Hematopoietic multipotent progenitor cell (in vitro differentiated cells): ENCODE results near the gene F7. TPM values are rescaled to one million over a fixed set of nuclear protein-coding genes. Genes with fewer than 3 reads are reported as not detected.
"Not testable (repeated sequence)": the region's sequence is repeated elsewhere in the genome, so short reads cannot be mapped to it uniquely, and the experiment has no call there.

Source experiments
- DNase-seq, 3 donors: peaks; one replicate each; pipeline ENCODE4 v3.0.0-alpha.2; 2011 to 2015; ENCODE audit warnings: low read depth in 2 of 3, low spot score in 2 of 3
- total RNA-seq: library from RNA; depleted of rRNA; stranded (reverse); fragments of >200 nt; gene quantifications from one replicate; pipeline ENCODE4 v1.2.3, GENCODE V29; 2012

Gene F7
- 0.27 TPM for total RNA-seq

- DNase-seq = no peak
Measured at GRCh38 chr13:113105032-113105920, at the start of gene F7. TSS of gene F7 (plus strand) at chr13:113105791. CDS start at chr13:113105842, 51 bp downstream.

GRCh38 chr13:113057084-113057483 is 48.5 kb upstream of the F7 start:
- DNase-seq = no peak

- DNase-seq = not testable (repeated sequence)
Measured at GRCh38 chr13:113057559-113057958, 48.0 kb upstream of the F7 start.

- no peak for DNase-seq
Measured at GRCh38 chr13:113058129-113058987, 47.2 kb upstream of the F7 start.

GRCh38 chr13:113058988-113059850 is 46.4 kb upstream of the F7 start:
- DNase-seq = no peak

- DNase-seq = no peak
Measured at GRCh38 chr13:113059891-113060290, 45.7 kb upstream of the F7 start.

- DNase-seq = no peak
Measured at GRCh38 chr13:113060557-113061270, 44.9 kb upstream of the F7 start.

GRCh38 chr13:113061271-113061625 is 44.3 kb upstream of the F7 start:
- no peak for DNase-seq

- no peak for DNase-seq
Measured at GRCh38 chr13:113061796-113062425, 43.7 kb upstream of the F7 start.

GRCh38 chr13:113062691-113063090 is 42.9 kb upstream of the F7 start:
- no peak for DNase-seq

GRCh38 chr13:113063091-113063491 is 42.5 kb upstream of the F7 start:
- no peak for DNase-seq

GRCh38 chr13:113064000-113064533 is 41.5 kb upstream of the F7 start:
- no peak for DNase-seq

GRCh38 chr13:113064534-113065405 is 40.8 kb upstream of the F7 start:
- DNase-seq = no peak

- no peak for DNase-seq
Measured at GRCh38 chr13:113065406-113066141, 40.0 kb upstream of the F7 start.

GRCh38 chr13:113066142-113066455 is 39.5 kb upstream of the F7 start:
- DNase-seq = no peak

GRCh38 chr13:113066746-113067145 is 38.8 kb upstream of the F7 start:
- DNase-seq = no peak

- no peak for DNase-seq
Measured at GRCh38 chr13:113069861-113070805, 35.5 kb upstream of the F7 start.
